Ramos (cell line): ENCODE results near the gene NAV2.
"Not testable (repeated sequence)": the region's sequence is repeated elsewhere in the genome, so short reads cannot be mapped to it uniquely, and the experiment has no call there.

ENCODE experiments used
- in situ Hi-C: fragments of 300-500 bp; cut with MboI; formaldehyde crosslinking; loops from one replicate; pipeline ENCODE4 v1.14.3; 2022; ENCODE audit warnings: low sequenced_read_pairs; ENCODE audit not compliant: unreplicated experiment

The NAV2 gene

GRCh38 chr11:19955660-19956059, 243.0 kb downstream of the NAV2 start:
- in situ Hi-C loops: no loop called here

DNA sequence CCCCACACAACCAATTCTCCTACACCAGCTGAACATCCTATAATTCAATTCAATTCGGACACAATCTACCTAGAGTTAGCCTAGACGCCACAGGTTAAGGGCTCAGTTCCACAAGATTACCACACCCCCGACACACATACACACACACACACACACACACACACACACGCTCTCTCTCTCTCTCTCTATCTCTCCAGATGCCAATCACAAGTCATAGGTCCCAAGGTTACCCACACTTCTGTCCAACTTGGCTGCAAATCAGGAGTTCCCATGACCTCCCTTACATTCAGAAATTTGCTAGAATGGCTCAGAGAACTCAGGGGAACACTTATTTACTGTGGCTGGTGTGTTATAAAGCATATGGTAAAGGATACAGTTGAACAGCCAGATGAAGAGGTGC, 243.6 kb downstream of the NAV2 start:
- in situ Hi-C loops: no loop called here

GRCh38 chr11:19957294-19957943, 244.8 kb downstream of the NAV2 start:
- in situ Hi-C loops: no loop called here

GRCh38 chr11:19958204-19958603, 245.6 kb downstream of the NAV2 start:
- in situ Hi-C loops: no loop called here

DNA sequence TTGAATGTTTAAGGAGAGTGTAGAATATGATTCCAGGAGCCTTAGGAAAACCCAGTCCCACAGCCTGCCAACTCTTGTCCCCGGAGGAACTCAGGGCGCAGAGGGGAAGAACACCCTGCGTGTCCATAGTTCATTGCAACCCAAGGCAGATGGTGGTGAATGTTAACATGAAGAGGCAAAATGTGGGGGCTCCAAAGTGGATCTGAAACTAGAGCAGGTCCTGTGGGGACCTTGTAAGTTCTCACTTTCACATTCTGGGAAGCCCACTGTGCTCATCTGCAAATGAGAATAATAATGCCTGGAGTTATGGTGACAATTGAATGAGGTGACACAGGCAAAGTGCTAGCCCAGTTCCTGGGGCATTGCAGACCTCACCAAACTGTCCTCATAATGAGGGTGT, 246.6 kb downstream of the NAV2 start:
- in situ Hi-C loops: no loop called here

- in situ Hi-C loops: no loop called here
Measured at GRCh38 chr11:19959648-19960059, 247.0 kb downstream of the NAV2 start.

DNA sequence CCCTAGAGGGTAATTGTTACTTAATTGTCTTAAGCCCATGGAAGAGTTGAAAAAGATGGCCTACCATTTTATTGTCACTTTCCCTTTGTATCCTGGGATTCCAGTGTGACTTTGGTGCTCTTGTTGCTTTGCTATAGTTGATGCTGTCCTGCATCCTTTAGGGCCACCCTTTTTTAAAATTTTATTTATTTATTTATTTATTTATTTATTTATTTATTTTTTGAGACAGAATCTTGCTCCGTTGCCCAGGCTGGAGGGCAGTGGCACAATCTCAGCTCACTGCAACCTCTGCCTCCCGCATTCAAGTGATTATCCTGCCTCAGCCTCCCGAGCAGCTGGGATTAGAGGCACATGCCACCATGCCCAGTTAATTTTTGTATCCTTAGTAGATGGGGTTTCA, 247.8 kb downstream of the NAV2 start:
- in situ Hi-C loops: not testable (repeated sequence)

GRCh38 chr11:19961225-19961624, 248.6 kb downstream of the NAV2 start:
- in situ Hi-C loops: no loop called here

DNA sequence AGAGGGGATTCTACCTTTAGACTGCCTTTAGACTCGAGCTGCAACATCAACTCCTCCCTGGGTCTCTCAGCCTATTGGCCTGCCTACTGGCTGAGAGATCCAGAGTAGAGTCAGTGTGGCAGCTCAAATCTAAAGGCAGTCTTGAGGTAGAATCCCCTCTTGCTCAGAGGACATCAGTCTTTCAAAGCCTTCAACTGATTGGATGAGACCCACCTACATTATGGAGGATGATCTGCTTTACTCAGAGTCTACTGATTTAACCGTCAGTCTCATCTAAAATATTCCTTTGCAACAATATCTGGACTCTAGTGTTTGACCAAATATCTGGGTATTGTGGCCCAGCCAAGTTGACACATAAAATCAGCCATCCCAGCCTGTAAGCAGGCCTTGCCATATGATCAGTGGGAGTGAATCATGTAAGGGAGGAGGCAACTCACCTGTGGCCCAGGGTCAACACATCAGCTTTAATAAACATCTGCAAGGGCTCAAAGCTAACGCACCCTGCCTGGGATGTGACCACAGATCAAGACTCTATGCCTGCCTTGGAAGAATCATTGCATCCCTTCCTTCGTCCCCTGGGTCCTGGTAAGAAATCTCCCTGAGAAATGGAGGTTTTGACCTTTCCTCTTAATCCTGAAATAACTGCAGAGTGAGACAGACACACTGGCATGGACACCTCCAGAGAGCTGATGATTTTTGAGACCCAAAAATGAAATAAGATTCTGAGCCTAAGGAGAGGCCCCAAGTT, 249.6 kb downstream of the NAV2 start:
- in situ Hi-C loops: no loop called here

GRCh38 chr11:19962801-19963175, 250.2 kb downstream of the NAV2 start:
- in situ Hi-C loops: no loop called here

DNA sequence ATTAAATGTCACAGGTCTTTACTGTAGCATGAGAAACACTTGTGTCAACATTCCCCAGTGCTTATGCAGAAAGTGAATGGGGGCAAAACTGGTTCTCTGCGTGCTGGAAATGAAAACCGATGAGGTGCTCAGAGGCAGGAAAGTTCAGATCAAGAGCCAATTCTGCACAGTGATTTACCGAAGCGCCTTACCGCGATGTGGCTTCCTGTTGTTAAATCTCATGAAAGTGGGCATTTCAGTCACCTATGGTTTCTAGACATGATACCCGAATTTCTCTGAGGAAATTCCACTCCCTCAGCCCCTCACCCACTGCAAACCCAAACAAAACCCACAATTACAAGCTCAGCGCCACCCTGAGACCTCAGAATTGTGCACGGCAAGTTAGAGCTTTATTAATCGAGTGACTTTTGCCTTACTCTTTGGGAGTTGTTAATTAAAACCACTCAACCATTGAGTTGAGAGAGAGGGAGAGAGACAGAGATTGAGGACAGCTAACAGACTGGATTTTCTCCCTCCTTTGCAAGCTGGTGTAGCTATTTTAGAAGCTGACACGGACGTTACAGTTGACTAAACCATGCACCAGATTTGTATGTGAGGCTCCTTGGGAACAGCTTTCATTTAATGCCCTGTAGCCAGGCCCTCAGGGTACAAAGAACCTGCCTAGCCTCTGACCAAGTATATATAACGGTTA, 251.2 kb downstream of the NAV2 start:
- in situ Hi-C loops: no loop called here

GRCh38 chr11:19966441-19966840, 253.8 kb downstream of the NAV2 start:
- in situ Hi-C loops: no loop called here

- in situ Hi-C loops: no loop called here
Measured at GRCh38 chr11:19966927-19967326, 254.3 kb downstream of the NAV2 start.

GRCh38 chr11:19967787-19968186, 255.2 kb downstream of the NAV2 start:
- in situ Hi-C loops: no loop called here

- in situ Hi-C loops: no loop called here
Measured at GRCh38 chr11:19968860-19969259, 256.2 kb downstream of the NAV2 start.

DNA sequence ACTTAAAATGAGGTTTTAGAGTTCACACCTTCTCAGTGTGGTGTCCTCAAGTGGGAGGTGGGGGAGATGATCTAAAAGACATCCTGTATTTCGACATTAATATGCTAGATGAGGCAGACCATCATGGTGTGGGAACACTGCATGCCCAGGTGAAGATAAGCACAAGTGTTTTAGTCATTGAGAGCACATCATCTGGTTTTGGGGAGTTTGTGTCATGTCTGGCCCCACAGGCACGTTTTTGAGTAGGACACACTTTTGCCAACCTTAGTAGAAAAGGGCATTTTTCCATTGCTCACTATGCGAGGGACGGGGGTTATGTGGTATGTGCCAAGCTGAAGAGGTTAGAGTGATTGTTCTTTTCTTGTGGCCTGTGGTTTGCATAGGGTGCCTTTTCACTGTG, 258.3 kb downstream of the NAV2 start:
- in situ Hi-C loops: no loop called here

DNA sequence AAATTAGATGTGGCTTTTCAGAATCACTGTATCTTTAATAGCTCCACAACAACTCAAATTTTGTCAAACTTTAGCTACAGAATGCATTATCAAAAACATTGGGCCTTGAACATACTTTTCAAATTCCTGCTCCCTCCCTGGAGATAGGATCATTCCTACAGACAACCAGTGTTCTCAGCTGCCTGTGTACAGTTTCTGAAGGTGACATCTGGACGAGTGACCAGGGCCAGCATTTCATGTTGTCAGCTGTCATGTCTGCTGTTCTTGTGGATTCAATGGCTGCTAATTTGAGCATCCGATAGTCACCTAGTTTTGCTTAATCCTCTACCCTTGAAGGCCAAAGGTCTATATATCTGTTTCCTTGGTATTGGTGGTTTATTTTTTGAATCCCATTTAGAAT, 259.5 kb downstream of the NAV2 start:
- in situ Hi-C loops: no loop called here

- in situ Hi-C loops: no loop called here
Measured at GRCh38 chr11:19972651-19973050, 260.0 kb downstream of the NAV2 start.

DNA sequence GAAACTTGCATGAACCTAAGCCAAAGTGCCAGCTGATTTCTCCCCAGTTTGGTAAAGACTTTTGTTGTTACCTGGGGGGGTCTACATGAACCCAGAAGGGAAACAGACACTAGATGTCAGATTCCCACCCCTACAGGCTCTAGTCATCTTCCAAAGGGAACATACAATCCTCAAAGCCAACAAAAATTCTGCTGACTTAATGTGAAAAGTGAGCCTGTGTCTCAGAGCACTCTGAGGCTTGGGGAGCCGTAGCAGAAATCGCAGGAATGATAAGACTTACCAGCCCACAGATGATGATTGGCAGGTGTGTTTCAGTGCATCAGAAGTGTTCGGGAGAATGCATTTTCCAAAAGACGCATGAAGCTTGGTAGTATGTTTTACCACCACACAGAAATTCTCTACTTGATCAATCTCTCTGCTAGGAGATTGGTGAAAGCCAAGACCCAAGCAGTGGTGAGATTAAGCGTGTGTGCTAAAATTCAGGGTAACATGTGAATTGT, 260.5 kb downstream of the NAV2 start:
- in situ Hi-C loops: no loop called here

DNA sequence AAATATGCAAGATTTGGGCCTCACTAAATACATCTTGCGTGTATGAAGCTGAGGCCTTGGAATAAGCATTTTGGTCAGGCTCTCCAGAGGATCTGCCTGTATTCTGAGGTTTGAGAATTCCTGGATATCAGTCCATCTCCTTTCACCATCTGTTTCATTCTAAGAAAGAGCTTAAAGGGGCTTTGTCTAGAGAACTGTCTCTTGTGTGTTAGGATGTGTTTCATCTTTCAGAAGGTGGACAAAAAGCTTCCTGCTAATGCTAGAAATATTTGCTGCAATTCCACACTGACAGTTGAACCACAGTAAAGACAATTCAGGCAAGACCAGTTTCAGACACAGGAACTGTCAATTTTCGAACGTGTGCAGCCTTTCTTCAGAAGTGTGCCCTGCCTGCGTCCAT, 262.2 kb downstream of the NAV2 start:
- in situ Hi-C loops: no loop called here

GRCh38 chr11:19975414-19975990, 262.9 kb downstream of the NAV2 start:
- in situ Hi-C loops: no loop called here
